WI38 (cell line): ENCODE data around the gene ZNF778.

Experiments
- H3K4me3 ChIP-seq: 2 replicates; pipeline ENCODE4 v1.5.1; 2011; ENCODE audit warnings: low read depth, mild to moderate bottlenecking, control low read depth, low read length
- TF ChIP-seq, protein P1 (sequence below): IDR thresholded peaks from 2 replicates; pipeline ENCODE4 v1.5.1; 2012; ENCODE audit warnings: low read depth, mild to moderate bottlenecking, control low read depth, low read length

The ZNF778 gene

DNA sequence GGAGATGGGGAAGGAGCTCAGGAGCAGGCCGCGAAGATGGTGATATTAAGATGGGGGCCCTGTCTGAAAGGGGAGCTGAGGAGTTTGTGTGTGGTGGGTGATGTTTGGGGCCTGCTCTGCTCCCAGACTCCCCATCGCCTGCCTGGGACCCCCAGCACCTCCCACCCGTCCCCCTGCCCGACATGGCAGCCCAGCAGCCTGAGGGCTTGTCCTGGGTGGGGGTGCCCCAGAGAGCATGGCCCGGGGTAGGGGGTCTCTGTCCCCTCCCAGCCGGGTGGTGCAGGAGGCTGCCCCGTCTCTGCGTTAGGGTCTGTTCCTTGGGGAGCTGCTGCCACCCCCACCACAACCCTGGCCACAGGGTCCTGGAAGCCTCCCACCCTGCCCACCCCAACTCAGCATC lies 40.8 kb upstream of the ZNF778 start:
- no peak overlapping the region for H3K4me3 ChIP-seq
- TF ChIP-seq, protein P1, sequence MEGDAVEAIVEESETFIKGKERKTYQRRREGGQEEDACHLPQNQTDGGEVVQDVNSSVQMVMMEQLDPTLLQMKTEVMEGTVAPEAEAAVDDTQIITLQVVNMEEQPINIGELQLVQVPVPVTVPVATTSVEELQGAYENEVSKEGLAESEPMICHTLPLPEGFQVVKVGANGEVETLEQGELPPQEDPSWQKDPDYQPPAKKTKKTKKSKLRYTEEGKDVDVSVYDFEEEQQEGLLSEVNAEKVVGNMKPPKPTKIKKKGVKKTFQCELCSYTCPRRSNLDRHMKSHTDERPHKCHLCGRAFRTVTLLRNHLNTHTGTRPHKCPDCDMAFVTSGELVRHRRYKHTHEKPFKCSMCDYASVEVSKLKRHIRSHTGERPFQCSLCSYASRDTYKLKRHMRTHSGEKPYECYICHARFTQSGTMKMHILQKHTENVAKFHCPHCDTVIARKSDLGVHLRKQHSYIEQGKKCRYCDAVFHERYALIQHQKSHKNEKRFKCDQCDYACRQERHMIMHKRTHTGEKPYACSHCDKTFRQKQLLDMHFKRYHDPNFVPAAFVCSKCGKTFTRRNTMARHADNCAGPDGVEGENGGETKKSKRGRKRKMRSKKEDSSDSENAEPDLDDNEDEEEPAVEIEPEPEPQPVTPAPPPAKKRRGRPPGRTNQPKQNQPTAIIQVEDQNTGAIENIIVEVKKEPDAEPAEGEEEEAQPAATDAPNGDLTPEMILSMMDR: no peak

DNA sequence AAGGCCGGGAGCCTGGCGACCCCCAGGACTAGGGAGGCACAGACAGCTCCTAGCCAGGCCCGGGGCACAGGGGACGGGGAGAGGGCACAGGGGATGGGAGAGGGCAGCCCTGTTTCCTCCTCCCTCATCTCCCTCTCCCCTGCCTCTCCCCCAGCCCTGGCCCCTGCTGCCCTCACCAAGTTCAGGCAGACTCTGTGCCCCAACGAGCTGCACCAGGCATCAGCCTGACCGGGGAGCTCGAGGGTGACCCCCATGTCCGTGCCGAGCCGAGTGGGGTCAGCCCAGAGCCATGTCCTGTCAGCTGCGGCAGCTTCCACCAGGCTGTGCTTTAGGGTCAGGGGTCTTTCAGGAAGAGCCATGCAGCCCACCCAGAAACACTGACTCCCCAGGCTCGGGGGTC lies 40.0 kb upstream of the ZNF778 start:
- TF ChIP-seq, protein P1: no peak
- no peak overlapping the region for H3K4me3 ChIP-seq

DNA sequence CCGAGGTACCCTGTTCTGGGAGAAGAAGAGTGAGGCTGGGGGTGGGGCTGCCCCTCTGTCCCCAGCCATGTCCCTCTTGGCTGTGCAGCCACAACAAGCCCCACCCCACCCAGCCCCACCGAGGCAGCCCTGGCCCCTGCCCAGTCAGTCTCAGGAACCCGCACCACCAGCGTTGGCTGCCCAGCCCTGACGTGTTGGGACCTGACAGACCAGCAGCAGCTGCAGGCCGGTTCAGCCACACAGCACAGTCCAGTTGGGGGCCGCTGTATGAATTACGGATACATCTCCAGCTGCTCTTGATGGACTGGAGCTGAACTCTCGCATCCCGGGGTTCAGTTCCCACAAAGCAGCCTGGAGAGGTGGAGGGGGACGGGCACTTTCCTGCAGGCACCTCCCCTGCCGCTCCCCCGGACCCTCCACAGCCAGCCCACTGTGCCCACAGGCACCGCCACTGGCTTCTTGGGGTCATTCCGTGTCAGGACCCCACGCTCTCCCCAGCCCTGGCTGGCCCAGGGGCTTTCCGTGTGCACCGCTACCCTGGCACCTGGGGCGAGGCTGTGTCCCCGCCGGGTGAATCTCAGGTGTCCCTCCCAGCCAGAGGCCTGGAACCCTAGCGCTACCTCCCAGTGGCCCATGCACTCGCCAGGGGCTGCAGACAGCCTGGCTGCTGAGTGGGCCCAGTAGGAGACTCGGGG lies 38.9 kb upstream of the ZNF778 start:
- H3K4me3 ChIP-seq: no peak overlapping the region
- TF ChIP-seq, protein P1: no peak

DNA sequence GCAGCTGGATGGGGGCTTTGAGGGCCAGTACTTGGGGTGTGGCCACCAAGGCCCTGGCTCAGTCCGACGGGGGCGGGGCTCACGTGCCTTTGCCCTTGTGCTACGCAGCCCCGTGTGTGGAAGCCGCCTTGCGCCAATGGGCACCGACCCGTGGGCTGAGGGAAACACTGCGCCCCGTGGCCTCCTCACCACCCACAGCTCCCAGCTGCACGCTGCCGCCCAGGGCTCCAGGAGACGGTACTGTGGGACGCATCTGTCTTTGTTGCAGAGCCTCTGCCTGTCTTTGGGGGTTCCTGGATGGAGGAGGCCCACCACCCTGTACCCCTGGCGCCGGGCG lies 38.4 kb upstream of the ZNF778 start:
- H3K4me3 ChIP-seq: no peak overlapping the region
- TF ChIP-seq, protein P1: no peak

DNA sequence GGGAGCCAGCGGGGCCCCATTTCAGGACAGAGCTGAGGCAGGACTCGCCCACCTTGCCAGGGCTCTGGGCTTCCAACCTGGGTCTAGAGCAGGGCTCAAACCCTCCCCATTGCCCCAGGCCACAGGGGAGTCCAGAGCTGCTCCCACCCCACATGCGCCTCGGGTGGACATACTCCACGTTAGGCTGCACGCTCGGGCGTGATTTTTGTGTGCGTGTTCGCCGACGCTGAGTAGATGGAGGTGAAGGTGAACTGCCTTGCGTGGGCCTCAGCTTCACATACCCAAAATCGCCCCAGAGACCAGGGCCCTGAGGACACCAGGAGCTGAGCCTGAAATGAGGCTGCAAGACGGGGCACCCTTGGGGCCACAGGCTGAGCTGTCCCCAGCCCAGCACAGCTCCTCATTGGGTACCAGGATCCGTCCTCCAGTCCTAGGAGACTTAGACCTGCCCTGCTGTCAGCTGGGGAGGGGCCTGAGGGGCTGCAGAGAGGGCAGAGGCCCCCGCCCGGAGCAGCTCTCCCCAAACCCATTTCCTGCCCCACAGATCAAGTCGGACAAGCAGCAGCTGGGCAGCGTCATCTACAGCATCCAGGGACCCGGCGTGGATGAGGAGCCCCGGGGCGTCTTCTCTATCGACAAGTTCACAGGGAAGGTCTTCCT lies 37.7 kb upstream of the ZNF778 start:
- TF ChIP-seq, protein P1: no peak

DNA sequence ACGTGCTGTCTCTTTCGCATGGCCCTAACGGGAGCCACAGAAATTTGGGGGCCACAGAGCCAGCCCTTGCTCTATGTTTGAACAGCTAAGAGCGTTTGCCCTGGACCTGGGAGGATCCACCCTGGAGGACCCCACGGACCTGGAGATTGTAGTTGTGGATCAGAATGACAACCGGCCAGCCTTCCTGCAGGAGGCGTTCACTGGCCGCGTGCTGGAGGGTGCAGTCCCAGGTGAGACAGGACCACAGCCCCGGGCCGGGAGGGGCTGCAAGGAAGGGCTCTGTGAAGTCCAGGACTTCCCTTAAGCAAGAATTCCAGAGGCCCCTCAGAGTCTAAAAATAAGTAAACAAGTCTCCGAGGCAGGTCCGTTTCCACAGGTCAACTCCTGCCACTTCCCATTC lies 34.0 kb upstream of the ZNF778 start:
- TF ChIP-seq, protein P1: no peak
- no peak overlapping the region for H3K4me3 ChIP-seq

More for the DNA sequence above, 37.7 kb upstream of the ZNF778 start:
- no peak overlapping the region for H3K4me3 ChIP-seq

DNA sequence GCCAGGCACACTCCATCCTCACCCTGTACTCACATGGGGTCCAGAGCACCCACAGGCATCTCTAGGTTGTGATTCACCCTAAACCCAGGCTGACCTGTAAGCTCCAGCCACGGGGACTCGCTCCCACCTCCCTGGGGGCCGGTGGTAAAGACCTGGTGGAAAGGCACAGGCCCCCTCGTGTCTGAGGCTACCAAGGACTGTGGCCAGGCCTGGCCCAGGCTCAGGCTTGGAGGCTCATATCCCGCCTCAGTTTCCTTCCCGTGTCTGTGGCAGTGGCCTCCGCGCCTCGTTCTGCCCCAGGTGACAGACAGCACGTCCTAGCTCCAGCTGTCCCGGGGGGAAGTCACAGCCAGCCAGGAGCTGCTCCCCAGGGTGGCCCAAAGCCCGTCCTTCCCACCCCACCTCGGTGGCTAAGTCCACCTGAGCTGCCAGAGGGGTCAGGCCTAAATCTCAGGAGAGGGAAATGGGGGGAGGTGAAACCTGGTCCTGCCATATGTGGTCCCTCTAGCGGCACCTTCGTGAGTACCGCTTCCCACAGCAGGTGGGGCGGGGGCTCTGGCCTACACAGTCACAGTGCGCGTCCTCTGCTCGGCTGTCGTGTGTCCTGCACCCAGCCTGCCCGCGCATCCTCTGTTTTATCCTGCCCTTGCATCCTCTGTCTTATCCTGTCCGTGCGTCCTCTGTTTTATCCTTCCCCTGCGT lies 33.4 kb upstream of the ZNF778 start:
- no peak overlapping the region for H3K4me3 ChIP-seq
- TF ChIP-seq, protein P1: no peak
